Omental fat pad (tissue), 4 donors: Measurements from ENCODE around the gene IVD. TPM values are rescaled to one million over a fixed set of nuclear protein-coding genes. Genes with fewer than 3 reads are reported as not detected.

ENCODE experiments used
- ATAC-seq: fragments of 150-250 bp; one replicate; pipeline ENCODE4 v1.9.1; 2016; ENCODE audit warnings: mild to moderate bottlenecking, moderate library complexity; ENCODE audit not compliant: low FRiP score
- DNase-seq: peaks from one replicate; pipeline ENCODE4 v3.0.0-alpha.2; 2019; ENCODE audit warnings: low spot score
- total RNA-seq, 4 donors: library from RNA; depleted of rRNA; stranded (reverse); fragments of >200 nt; gene quantifications; one replicate each; pipeline ENCODE4 v1.1.0, GENCODE V29; 2016
- TF ChIP-seq, protein P1 (sequence below), 3 donors: fragments of 450-650 bp; IDR thresholded peaks; one replicate each; pipeline ENCODE4 v1.5.1; 2016 to 2017; ENCODE audit warnings: antibody characterized with exemption in 3 of 3, mild to moderate bottlenecking in 3 of 3, moderate library complexity in 2 of 3

IVD gene
- total RNA-seq, 4 donors from 2014 or later, result 45.0 to 63.5 (median 54.2) TPM

DNA sequence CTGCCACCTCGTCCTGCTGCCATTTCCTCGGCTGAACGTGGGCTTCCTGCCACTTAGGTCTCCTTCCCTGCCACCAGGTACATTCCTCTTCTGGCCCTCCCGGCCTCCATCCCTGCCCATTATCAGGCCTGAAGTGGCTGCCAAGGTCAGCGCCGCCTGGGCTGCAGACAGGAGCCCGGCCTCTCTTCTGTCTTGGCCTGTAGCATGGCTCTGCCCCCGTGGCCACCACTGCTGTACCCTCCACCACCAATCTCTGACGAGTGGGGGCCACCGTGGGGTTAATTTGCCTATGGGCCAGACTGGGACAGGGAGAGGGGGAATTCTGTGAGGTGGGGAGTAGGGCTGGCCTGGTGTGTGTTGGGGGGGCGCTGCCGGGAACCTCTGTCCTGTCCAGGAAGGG lies 33.1 kb downstream of the IVD start:
- DNase-seq (no peak), ATAC-seq (no peak)
- TF ChIP-seq, protein P1, sequence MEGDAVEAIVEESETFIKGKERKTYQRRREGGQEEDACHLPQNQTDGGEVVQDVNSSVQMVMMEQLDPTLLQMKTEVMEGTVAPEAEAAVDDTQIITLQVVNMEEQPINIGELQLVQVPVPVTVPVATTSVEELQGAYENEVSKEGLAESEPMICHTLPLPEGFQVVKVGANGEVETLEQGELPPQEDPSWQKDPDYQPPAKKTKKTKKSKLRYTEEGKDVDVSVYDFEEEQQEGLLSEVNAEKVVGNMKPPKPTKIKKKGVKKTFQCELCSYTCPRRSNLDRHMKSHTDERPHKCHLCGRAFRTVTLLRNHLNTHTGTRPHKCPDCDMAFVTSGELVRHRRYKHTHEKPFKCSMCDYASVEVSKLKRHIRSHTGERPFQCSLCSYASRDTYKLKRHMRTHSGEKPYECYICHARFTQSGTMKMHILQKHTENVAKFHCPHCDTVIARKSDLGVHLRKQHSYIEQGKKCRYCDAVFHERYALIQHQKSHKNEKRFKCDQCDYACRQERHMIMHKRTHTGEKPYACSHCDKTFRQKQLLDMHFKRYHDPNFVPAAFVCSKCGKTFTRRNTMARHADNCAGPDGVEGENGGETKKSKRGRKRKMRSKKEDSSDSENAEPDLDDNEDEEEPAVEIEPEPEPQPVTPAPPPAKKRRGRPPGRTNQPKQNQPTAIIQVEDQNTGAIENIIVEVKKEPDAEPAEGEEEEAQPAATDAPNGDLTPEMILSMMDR (IDR thresholded peaks at IDR 0.05), result no peak

DNA sequence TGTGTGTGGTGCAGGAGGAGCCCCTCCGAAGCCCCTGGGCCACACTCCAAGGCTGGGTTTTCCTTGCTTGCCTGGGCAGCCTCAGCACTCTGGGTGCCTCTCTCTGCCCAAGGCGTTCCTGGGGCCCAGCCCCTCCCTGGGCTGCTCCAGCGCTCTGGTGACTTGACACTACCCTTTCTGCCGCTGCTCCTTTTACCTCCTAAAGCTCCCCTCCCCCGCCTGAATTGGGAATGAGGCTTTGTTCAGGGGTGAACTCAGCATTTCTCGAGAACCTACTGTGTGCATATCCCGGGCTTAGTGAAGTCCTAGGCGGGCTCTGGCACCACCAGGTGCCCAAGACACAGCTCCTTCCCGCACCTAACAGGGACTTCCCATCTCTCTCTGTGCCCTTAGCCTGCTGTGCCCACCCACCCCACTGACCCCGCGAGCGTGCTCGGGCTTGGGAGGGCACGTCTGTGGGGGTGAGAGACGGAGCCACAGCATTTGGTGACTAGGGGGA lies 33.9 kb downstream of the IVD start:
- ATAC-seq (no peak), DNase-seq (no peak)
- TF ChIP-seq, protein P1 (IDR thresholded peaks at IDR 0.05), result no peak

DNA sequence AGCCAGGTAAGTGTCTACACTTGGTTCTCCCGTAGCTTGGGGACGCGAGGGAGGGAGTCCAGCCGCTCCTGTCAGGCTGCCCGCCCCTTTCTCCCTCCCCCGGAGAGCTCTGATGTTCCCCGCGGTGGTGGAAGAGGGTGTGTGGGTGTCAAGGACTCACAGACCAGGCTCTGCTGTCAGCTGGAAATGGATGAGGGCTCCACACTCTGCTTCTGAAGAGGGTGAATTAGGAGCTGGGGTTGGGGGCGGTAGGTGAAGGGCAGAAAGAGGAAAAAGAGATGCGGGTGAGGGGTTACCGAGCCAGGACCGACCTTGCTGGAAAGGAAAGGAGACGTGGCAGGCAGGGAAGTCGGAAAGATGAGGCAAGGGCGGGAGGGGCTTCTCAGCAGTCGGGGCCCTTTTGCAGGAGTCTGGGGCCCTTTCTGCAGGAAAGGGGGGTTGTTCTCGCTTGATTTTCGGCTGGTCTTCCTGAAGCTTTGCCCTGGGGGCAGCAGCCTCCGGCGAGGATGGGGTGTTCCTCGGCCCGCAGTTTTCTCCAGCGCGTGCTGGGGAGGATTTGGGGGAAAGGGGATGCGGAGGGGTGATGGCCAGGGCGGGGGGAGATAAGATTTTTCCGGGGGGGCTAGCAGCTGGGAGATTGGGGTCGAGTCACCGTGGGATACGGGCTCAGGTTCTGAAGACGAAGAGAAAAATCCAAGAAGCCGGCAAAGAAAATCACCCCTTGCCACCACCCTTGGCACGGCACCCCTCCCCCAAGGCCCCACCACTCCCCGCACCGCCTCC lies 34.6 kb downstream of the IVD start:
- ATAC-seq, result peak; percentile 26
- TF ChIP-seq, protein P1 (IDR thresholded peaks at IDR 0.05), result no peak
- DNase-seq, result no peak

DNA sequence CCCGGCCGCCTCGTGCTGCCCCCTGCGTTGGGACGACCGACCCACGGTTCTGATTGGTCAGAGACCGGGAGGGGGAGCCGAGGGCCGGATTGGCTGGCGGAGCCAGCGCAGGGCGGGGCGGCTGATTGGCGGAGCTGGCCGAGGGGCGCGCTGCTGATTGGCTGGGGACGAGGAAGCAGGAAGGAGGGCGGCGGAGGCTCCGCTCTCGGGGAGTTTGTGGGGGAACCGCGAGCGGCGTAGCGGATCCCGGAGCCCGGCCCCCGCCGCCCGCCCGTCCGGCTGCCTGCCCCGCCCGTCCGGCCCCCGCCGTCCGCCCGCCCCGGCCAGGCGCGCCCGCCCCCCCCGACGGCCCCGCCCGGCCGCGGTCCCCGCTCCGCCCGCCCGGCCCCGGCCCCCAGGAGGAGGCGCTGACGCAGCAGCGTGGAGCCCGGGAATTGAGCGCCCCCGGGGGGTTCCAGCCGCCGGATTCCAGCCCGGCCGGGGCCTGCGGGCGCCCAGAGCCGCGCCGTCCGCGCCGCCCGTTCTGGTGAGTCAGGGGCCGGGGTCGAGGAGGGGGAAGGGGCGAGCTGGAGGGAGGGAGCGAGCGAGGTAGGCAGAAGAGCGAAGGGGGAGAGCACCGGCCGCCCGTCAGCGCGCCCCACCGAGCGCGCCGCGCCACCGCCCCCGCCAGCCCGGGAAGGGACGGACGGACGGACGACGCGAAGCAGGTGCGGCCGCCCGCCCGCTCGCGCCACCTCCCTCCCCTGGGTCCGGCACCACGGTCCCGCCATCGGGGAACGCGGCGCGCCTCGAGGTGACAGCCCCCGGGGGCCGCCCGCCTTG lies 35.4 kb downstream of the IVD start, which contains the start of gene BAHD1:
TSS of gene BAHD1 (plus strand) at position 211 of the 822 bp plus-strand sequence. CDS start 17,512 bp downstream, outside the sequence.
- DNase-seq, result peak; percentile 84
- ATAC-seq, result peak; percentile 84
- TF ChIP-seq, protein P1 (IDR thresholded peaks at IDR 0.05), result no peak

DNA sequence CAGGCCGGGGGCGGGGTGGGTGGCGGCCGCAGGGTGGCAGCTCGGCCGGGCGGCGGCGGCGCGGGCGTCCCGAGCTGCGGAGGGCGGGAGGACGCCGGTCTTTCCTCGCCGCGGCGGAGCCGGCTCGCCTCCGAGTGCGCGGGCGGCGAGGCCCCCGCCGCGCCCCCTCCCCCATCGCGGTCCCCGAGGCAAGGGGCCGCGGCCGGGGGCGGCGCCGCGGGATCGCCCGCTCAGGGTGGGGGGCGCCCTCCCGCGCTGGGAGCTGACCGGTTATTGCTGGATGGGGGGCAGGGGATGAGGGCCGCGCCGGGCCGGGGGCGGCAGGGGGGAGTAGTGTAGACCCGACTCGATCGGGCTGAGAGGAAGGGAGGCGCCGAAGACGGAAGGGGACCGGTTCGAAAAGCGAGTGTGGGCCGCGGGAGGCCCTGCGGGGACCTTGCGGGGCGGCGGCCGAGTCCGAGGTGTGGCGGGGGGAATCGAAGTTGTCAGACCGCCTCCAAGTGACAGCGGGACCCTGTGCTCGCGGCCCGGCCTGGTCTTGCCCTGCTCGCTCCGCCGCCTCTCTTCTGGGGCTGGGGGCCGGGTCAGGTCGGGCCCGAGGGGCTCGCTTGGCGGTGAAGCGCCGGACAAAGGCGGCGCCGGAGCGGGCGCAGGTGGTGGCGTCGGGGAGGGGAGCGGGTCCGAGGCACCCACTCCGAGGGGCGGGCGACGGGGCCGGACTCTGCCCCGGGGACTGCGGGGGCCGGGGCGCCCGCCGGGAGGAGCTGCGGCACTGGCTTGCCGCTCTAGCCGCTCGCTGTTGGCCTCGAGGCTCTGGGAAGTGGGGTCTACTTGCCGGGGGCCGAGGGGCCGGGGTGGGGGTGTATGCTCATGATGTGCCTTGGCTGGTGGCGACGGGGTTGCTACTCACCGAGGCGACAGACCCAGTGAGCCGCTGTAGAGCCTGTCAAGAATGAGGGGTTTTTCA lies 36.3 kb downstream of the IVD start:
- DNase-seq (no peak), ATAC-seq (no peak)
- TF ChIP-seq, protein P1 (IDR thresholded peaks at IDR 0.05), result no peak

DNA sequence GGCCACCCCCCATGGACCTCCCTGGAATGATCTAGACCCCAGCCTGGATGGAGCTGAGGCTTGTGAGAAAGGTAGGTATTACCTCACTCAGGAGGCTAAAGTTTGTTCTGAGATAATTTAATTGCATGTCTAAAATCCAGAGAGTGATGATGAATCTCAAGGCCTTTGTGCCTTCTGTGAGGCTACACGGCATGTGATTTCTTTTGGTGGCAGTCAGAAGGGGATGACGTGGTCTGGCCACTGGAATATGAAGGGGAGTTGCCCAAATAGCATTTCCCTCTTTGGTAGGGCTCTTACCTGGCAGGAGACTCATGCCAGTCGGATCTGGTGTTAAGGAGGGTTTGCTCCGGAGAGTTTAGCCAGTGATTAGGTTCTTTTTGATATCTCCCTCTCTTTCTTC lies 37.7 kb downstream of the IVD start:
- DNase-seq (no peak), ATAC-seq (no peak)
- TF ChIP-seq, protein P1 (IDR thresholded peaks at IDR 0.05), result no peak
